CD8-positive, alpha-beta memory T cell (primary cell): ENCODE data around the gene NUB1. TPM values are rescaled to one million over a fixed set of nuclear protein-coding genes. Genes with fewer than 3 reads are reported as not detected.

Source experiments
- CTCF ChIA-PET: fragments of 350-600 bp; sonication (Branson Sonifier 250); formaldehyde crosslinking; loops from one replicate; lab custom pipeline; 2021; ENCODE audit warnings: antibody characterized with exemption; lab: Charles Lee
- POLR2A ChIA-PET: fragments of 350-600 bp; sonication (Branson Sonifier 250); formaldehyde crosslinking; loops from one replicate; lab custom pipeline; 2021; ENCODE audit warnings: antibody characterized with exemption; lab: Charles Lee
- DNase-seq, 5 donors: peaks; one replicate each; pipeline versions ENCODE4 v3.0.0 to v3.0.0-alpha.2; 2020 to 2022; ENCODE audit warnings: mixed read lengths in 1 of 5
- H3K27ac ChIP-seq: one replicate; pipeline ENCODE4 v1.7.0; 2013; ENCODE audit warnings: low read depth, mild to moderate bottlenecking, low read length, moderate library complexity
- H3K27me3 ChIP-seq: 2 replicates; pipeline ENCODE4 v1.7.0; 2013; ENCODE audit warnings: low read length, mild to moderate bottlenecking; ENCODE audit not compliant: insufficient read depth, poor library complexity, severe bottlenecking
- H3K36me3 ChIP-seq: 2 replicates; pipeline ENCODE4 v1.7.0; 2013; ENCODE audit warnings: mild to moderate bottlenecking, low read length, moderate library complexity; ENCODE audit not compliant: insufficient read depth
- H3K4me1 ChIP-seq: 2 replicates; pipeline ENCODE4 v1.7.0; 2013; ENCODE audit warnings: mild to moderate bottlenecking, low read length, moderate library complexity; ENCODE audit not compliant: insufficient read depth
- H3K4me3 ChIP-seq: 2 replicates; pipeline ENCODE4 v1.7.0; 2013; ENCODE audit warnings: mild to moderate bottlenecking, low read length
- H3K9me3 ChIP-seq: 2 replicates; pipeline ENCODE4 v1.7.0; 2013; ENCODE audit warnings: mild to moderate bottlenecking, low read length
- H3K27ac Mint-ChIP-seq, 8 donors: one replicate each; pipeline ENCODE4 v1.8.0; 2020 to 2021; ENCODE audit warnings: mixed read lengths in 8 of 8, mild to moderate bottlenecking in 6 of 8, inconsistent platforms in 3 of 8, moderate library complexity in 3 of 8
- H3K27me3 Mint-ChIP-seq, 2 donors: one replicate each; pipeline ENCODE4 v1.8.0; 2020 to 2021; ENCODE audit warnings: mixed read lengths in 2 of 2, mild to moderate bottlenecking in 1 of 2, moderate library complexity in 1 of 2
- H3K36me3 Mint-ChIP-seq, 3 donors: one replicate each; pipeline ENCODE4 v1.8.0; 2020 to 2021; ENCODE audit warnings: mixed read lengths in 3 of 3, inconsistent platforms in 1 of 3, mild to moderate bottlenecking in 1 of 3
- H3K4me1 Mint-ChIP-seq, 3 donors: one replicate each; pipeline ENCODE4 v1.8.0; 2020 to 2021; ENCODE audit warnings: mixed read lengths in 3 of 3, inconsistent platforms in 1 of 3, mild to moderate bottlenecking in 1 of 3
- H3K4me3 Mint-ChIP-seq, 7 donors: one replicate each; pipeline ENCODE4 v1.8.0; 2020 to 2021; ENCODE audit warnings: mixed read lengths in 7 of 7, mild to moderate bottlenecking in 6 of 7, moderate library complexity in 4 of 7, inconsistent platforms in 2 of 7
- H3K9me3 Mint-ChIP-seq, 5 donors: one replicate each; pipeline ENCODE4 v1.8.0; 2020 to 2022; ENCODE audit warnings: mixed read lengths in 5 of 5, mild to moderate bottlenecking in 3 of 5, moderate library complexity in 2 of 5, inconsistent platforms in 1 of 5
- polyA plus RNA-seq: library from polyadenylated mRNA; unstranded; fragments of 300-500 nt; fragmentation: Illumina TruSeq; gene quantifications from one replicate; pipeline ENCODE4 v1.2.3, GENCODE V29; 2021
- total RNA-seq, 2 experiments: library from RNA; stranded (reverse); gene quantifications; one replicate each; pipeline ENCODE4 v1.2.3, GENCODE V29; 2021

The NUB1 gene
- total and polyA plus RNA-seq, 3 experiments from 2014 or later = 39.1 to 82.6 (median 46.1) TPM

DNA sequence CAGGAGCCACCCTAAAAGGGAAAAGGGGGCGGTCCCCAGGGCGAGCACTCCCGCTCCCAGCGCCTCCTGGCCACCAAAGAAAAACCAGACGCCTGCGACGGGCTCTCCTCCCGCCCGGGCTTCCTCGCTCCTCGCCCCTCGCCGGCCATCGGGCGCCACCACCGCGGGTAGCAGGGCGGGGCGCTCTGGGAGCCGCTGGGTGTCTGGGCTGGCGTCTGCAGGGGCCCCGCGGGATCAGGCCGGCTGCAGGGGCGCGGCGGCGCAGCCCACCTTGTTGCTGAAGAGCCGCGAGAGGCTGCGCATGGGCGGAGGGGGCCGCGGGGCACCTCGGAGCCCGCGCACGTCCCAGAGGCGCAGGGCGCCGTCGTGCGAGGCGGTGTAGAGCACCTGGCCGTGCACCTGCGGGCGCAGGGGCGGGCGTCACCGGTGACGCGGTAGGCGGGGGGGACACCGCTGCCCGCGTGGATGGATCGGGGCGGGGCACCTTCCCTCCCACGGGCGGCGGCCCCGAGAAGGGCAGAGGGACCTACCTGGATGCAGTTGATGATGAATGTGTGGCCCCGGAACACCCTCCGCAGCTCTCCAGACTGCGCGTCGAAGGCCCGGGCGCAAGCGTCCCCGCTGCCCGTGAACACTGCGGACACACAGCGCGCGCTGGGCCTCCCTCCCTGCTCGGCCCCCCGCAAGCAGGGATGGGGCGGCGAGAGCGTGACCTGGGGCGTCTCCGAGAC, 39.9 kb downstream of the NUB1 start:
- H3K4me3 Mint-ChIP-seq = peak overlapping the region in 6 of 7 donors; percentile 8 to 81 (median 78)

DNA sequence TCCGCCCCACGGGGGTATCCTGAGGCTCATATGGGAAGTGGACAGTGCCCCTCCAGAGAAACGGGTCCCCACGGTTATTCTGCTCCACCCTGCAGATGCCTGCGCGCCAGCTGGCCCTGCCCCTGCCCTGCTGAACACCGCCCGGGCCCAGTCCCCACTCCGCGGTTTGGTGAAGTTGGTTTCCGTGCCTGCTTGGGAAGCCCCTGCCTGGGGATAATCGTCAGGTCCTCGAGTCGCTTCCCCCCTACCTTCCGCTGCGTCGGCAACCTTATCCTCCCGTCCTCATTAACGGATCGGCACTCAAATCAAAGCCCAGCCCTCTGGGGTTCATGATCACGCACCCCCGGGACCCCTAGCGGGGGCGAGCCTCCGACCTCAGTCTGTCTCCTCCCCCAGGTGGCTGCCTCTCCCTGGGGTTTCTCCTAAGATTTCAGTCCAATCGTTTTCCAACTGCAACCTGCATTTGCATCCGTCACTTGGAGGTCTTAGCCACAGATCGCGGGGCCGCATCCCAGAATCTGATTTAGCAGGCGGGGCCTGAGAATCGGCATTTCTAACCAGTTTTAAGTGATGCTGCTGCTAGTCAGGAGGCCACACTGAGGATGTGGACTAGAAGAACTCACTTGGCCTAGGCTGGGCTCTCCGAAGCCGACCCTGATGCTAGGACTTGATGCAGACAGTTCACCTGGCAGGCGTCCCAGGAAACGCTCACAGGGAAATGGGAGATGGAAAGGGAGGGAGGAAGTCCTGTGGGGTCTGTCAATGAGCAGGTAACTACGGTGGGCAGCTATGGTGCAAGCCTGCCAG, 40.7 kb downstream of the NUB1 start:
- Histone ChIP-seq H3K9me3 (no peaks in the 10 kb centered on the region), H3K4me3 (peak overlapping the region; percentile 45), H3K27ac (peak overlapping the region; percentile 16), H3K36me3 (no peaks in the 10 kb centered on the region), H3K27me3 (peaks cover 13% of the 10 kb centered on the region), H3K4me1 (peaks cover 18% of the 10 kb centered on the region)
- Mint-ChIP-seq H3K4me3 (peak overlapping the region; percentile 74 to 83 (median 78)), H3K27me3 (peaks cover 9 to 10% of the 10 kb centered on the region in 2 donors), H3K36me3 (peaks cover 0 to 22% (median 12%) of the 10 kb centered on the region in 3 donors), H3K9me3 (no peaks in the 10 kb centered on the region), H3K4me1 (peaks cover 10 to 14% (median 10%) of the 10 kb centered on the region in 3 donors), H3K27ac (peak overlapping the region; percentile 63 to 97 (median 90))
- DNase-seq = peak; percentile 46 to 67 (median 58)
- ChIA-PET CTCF (interaction anchor here (1.5 to 2.0 kb wide), 2 partner anchors 32 to 66 kb away, joined by 3 to 8 read pairs; no protein-coding TSS in a partner anchor), POLR2A (no interaction called here)

More for the DNA sequence above, 39.9 kb downstream of the NUB1 start:
- H3K27ac ChIP-seq = peak overlapping the region; percentile 16
- H3K9me3 ChIP-seq = no peaks in the 10 kb centered on the region
- Mint-ChIP-seq H3K4me1 (peaks cover 10 to 14% (median 10%) of the 10 kb centered on the region in 3 donors), H3K9me3 (no peaks in the 10 kb centered on the region), H3K36me3 (peaks cover 0 to 30% (median 12%) of the 10 kb centered on the region in 3 donors), H3K27ac (peak overlapping the region in 4 of 8 donors; percentile 42 to 92 (median 55)), H3K27me3 (peaks cover 9 to 10% of the 10 kb centered on the region in 2 donors)
- peaks cover 3% of the 10 kb centered on the region for H3K36me3 ChIP-seq
- ChIA-PET POLR2A (interaction anchor here (0.7 kb wide), 1 partner anchor 32 kb away, joined by 6 read pairs; no protein-coding TSS in a partner anchor), CTCF (no interaction called here)
- H3K27me3 ChIP-seq = peaks cover 13% of the 10 kb centered on the region
- peaks cover 18% of the 10 kb centered on the region for H3K4me1 ChIP-seq
- peak overlapping the region; percentile 45 for H3K4me3 ChIP-seq
- peak; percentile 58 to 74 (median 72) for DNase-seq

DNA sequence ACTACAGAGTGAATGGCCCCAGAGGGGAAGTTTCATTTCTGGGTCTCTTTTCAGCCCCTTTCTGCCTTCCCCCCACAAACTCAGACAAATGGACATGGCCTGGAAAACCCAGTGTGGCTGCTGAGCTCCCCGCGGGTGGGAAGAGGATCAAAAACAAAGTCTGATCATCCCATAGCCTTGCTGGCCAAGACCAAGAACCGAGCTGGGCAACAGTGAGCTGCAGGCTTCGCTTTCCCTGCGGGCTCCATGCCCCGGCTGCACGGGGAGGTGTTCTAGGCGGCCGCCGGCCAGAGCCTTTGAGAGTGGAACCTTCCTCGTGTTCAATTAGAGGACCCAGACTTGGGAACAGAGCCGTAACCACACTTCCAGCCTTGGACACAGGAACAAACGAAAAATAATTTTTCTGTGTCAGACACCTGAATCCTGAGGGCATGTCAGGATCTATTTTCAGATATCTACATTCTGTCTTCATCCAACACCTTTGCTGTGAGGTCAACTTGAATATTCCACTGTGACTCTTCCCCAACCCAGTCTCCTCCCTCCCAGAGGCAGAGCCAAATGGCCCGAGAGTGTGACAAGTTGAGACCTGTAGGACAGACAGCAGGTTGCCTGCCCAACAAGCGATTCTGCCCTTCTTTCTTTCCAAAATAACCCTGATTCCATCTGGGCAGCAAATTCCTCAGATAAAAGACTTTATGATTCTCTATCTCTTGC, 42.2 kb downstream of the NUB1 start:
- Mint-ChIP-seq H3K36me3 (peaks cover 0 to 7% (median 2%) of the 10 kb centered on the region in 3 donors), H3K27me3 (peaks cover 9 to 10% of the 10 kb centered on the region in 2 donors), H3K27ac (peak overlapping the region in 7 of 8 donors; percentile 36 to 88 (median 41)), H3K4me3 (peak overlapping the region in 1 of 7 donors; percentile 56), H3K9me3 (no peaks in the 10 kb centered on the region), H3K4me1 (peaks cover 10 to 14% (median 10%) of the 10 kb centered on the region in 3 donors)
- no peaks in the 10 kb centered on the region for H3K9me3 ChIP-seq
- peak in 1 of 5 donors; percentile 36 for DNase-seq
- no peak overlapping the region for H3K4me3 ChIP-seq
- no peaks in the 10 kb centered on the region for H3K36me3 ChIP-seq
- no peak overlapping the region for H3K27ac ChIP-seq
- POLR2A ChIA-PET = no interaction called here
- H3K27me3 ChIP-seq = peaks cover 13% of the 10 kb centered on the region
- CTCF ChIA-PET = interaction anchor here (0.7 to 2.0 kb wide), 4 partner anchors 32 to 91 kb away, joined by 3 to 8 read pairs (median 3); no protein-coding TSS in a partner anchor
- H3K4me1 ChIP-seq = peaks cover 18% of the 10 kb centered on the region

DNA sequence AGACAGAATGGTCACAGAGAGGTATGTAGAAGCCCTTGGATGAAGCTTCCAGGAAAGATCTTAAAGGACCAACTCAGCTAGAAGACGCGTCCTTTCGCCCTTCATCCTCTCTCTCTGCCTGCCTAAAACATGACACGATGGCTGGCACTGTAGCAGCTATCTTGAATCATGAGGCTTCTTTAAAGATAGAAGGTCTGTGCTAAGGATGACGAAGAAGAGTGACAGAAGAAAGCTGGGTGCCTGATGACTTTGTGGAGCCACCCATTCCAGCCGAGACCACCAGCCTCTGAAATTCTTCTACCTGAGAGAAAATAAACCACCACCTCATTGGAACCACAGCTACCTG, 42.7 kb downstream of the NUB1 start:
- Mint-ChIP-seq H3K4me3 (no peak overlapping the region), H3K9me3 (no peaks in the 10 kb centered on the region), H3K27ac (peak overlapping the region in 5 of 8 donors; percentile 23 to 88 (median 41)), H3K36me3 (peaks cover 0 to 2% (median 0%) of the 10 kb centered on the region in 3 donors), H3K4me1 (peaks cover 7 to 14% (median 10%) of the 10 kb centered on the region in 3 donors), H3K27me3 (peaks cover 9 to 10% of the 10 kb centered on the region in 2 donors)
- no peaks in the 10 kb centered on the region for H3K9me3 ChIP-seq
- CTCF ChIA-PET = interaction anchor here (0.9 kb wide), 1 partner anchor 261 kb away, joined by 3 read pairs; no protein-coding TSS in a partner anchor
- DNase-seq = no peak
- H3K36me3 ChIP-seq = no peaks in the 10 kb centered on the region
- POLR2A ChIA-PET = no interaction called here
- H3K4me1 ChIP-seq = peaks cover 18% of the 10 kb centered on the region
- peaks cover 13% of the 10 kb centered on the region for H3K27me3 ChIP-seq
- no peak overlapping the region for H3K4me3 ChIP-seq
- H3K27ac ChIP-seq = no peak overlapping the region

DNA sequence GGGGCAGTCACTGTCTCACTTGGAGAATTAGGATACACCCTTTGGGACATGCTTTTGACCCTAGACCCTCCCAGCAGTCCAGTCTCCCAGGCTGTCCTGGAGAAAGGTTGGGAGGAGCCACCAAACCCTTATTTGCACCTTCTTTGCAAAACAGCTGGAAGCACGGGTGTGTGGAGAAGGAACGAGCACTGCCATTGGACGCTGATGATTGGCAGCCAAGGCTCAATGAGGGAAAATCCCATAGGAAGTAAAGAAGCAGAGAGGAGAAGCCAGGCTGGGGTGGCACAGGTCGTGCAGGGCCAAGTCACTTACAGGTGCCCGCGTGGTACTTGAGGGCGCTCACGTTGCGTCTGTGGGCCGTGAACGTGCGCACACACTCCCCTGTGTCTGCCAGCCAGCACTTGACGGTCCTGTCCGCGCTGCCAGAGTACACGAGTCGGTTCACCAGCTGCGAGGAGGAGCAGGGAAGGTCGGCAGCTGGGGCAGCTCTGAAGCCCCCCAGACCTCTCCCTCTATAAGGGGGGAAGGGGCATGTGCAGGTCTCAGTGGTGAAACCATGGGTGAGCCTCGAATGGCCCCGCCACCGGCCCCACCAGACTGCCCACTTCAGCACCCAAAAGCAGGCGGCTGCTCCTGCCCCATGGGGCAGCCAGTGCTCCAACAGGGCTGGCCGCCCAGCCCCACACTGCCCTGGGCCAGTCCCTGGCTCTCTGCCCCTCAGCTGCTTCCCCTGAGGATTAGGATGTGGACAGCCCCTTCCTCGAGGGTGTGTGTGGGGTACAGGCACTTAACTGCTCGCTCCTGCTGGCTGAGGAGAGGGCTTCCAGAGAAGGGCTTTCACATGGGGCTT, 43.4 kb downstream of the NUB1 start:
- H3K4me1 Mint-ChIP-seq = peaks cover 6 to 14% (median 10%) of the 10 kb centered on the region in 3 donors
- POLR2A ChIA-PET = no interaction called here
- Histone ChIP-seq H3K27ac (no peak overlapping the region), H3K9me3 (no peaks in the 10 kb centered on the region), H3K36me3 (no peaks in the 10 kb centered on the region), H3K4me1 (peaks cover 18% of the 10 kb centered on the region), H3K27me3 (peaks cover 13% of the 10 kb centered on the region), H3K4me3 (no peak overlapping the region)
- peak in 1 of 5 donors; percentile 40 for DNase-seq
- peak overlapping the region in 2 of 8 donors; percentile 41 to 50 for H3K27ac Mint-ChIP-seq
- CTCF ChIA-PET = interaction anchor here (0.9 to 2.0 kb wide), 2 partner anchors 17 to 261 kb away, joined by 3 to 6 read pairs; no protein-coding TSS in a partner anchor
- no peaks in the 10 kb centered on the region for H3K36me3 Mint-ChIP-seq
- no peaks in the 10 kb centered on the region for H3K9me3 Mint-ChIP-seq
- H3K27me3 Mint-ChIP-seq = peaks cover 9 to 10% of the 10 kb centered on the region in 2 donors
- no peak overlapping the region for H3K4me3 Mint-ChIP-seq

DNA sequence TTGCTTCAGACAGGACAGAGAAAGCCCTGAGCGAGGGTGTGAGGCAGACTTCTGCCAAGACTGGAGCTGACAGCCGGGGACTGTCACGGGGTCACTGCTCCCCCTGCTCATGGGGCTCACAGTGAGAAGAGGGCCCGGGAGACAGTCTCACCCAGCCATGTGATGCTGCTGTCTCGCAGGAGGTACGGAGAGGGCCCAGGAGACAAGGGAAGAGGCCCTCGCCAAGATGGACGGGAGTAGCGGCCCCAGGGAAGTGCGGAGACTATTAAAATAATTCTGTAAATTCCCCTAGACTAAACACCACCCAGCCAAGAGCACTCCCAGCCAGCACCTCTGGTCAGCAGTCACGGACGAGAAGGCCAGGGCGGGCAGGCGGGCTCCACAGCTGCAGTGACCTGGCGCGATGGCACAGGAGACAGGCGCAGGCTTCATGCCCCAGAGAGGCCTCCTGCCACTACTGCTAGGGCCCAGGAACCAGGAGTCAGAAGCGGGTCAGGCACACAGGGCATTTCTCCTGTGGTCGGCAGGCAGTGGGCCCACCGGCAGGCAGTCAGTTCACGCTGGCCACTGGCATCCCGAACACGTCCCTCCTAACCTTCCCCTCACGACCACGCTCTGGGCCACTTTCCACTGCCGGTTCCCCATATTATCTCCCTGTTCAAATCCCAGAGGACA, 44.2 kb downstream of the NUB1 start:
- Histone ChIP-seq H3K27ac (no peak overlapping the region), H3K9me3 (no peaks in the 10 kb centered on the region), H3K4me1 (peaks cover 17% of the 10 kb centered on the region), H3K4me3 (no peak overlapping the region), H3K27me3 (peaks cover 13% of the 10 kb centered on the region), H3K36me3 (no peaks in the 10 kb centered on the region)
- peaks cover 6 to 16% (median 11%) of the 10 kb centered on the region in 3 donors for H3K4me1 Mint-ChIP-seq
- DNase-seq = peak in 1 of 5 donors; percentile 37
- H3K27me3 Mint-ChIP-seq = peaks cover 9 to 14% of the 10 kb centered on the region in 2 donors
- no peak overlapping the region for H3K27ac Mint-ChIP-seq
- no peak overlapping the region for H3K4me3 Mint-ChIP-seq
- no peaks in the 10 kb centered on the region for H3K9me3 Mint-ChIP-seq
- POLR2A ChIA-PET = no interaction called here
- CTCF ChIA-PET = interaction anchor here (2.0 kb wide), 1 partner anchor 17 kb away, joined by 6 read pairs; no protein-coding TSS in a partner anchor
- H3K36me3 Mint-ChIP-seq = no peaks in the 10 kb centered on the region
